Fibroblast of villous mesenchyme (primary cell): ENCODE results near the gene MMP25. TPM values are rescaled to one million over a fixed set of nuclear protein-coding genes. Genes with fewer than 3 reads are reported as not detected.

Source experiments
- DNase-seq: peaks from one replicate; pipeline ENCODE4 v3.0.0-alpha.2; 2010; ENCODE audit warnings: low read depth
- H3K4me3 ChIP-seq: 2 replicates; pipeline ENCODE4 v1.5.1; 2011; ENCODE audit warnings: low read depth, mild to moderate bottlenecking, low read length
- total RNA-seq: library from RNA; depleted of rRNA; stranded (reverse); fragments of >200 nt; gene quantifications from 2 replicates; pipeline ENCODE4 v1.2.3, GENCODE V29; 2012
- TF ChIP-seq, protein P1 (sequence below): IDR thresholded peaks from 2 replicates; pipeline ENCODE4 v1.5.1; 2012; ENCODE audit warnings: low read depth, mild to moderate bottlenecking, low read length; ENCODE audit not compliant: insufficient read depth

Gene MMP25
- total RNA-seq, 1 donor, result under 0.01 TPM

DNA sequence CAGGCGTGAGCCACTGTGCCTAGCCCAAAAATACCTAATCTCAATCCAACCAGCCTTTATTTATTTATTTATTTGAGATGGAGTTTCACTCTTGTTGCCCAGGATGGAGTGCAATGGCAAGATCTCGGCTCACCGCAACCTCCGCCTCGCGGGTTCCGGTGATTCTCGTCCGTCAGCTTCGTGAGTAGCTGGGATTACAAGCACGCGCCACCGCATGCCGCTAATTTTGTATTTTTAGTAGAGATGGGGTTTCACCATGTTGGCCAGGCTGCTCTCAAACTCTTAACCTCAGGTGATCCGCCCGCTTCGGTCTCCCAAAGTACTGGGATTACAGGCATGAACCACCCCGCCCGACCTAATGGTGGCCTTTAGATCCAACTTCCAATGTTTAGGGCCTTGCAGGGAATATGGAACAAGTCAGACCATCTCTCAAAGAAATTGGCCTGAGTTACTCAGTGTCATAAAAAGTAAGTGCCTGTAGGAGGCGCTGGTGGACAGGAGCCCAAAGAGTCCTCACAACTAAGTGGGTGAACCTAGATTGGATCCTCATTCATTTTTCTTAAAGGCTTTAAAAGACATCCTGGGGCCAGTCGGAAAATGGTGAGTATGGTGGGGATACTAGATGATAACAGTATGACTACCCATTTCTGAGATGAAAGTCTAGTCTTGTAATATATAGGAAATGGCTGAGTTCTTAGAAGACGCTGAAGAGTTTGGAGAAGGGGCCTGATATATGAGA is 48.1 kb downstream of the MMP25 start:
- no peak overlapping the region for H3K4me3 ChIP-seq
- TF ChIP-seq, protein P1, sequence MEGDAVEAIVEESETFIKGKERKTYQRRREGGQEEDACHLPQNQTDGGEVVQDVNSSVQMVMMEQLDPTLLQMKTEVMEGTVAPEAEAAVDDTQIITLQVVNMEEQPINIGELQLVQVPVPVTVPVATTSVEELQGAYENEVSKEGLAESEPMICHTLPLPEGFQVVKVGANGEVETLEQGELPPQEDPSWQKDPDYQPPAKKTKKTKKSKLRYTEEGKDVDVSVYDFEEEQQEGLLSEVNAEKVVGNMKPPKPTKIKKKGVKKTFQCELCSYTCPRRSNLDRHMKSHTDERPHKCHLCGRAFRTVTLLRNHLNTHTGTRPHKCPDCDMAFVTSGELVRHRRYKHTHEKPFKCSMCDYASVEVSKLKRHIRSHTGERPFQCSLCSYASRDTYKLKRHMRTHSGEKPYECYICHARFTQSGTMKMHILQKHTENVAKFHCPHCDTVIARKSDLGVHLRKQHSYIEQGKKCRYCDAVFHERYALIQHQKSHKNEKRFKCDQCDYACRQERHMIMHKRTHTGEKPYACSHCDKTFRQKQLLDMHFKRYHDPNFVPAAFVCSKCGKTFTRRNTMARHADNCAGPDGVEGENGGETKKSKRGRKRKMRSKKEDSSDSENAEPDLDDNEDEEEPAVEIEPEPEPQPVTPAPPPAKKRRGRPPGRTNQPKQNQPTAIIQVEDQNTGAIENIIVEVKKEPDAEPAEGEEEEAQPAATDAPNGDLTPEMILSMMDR, result peak; percentile 76
- DNase-seq, result peak; percentile 57

DNA sequence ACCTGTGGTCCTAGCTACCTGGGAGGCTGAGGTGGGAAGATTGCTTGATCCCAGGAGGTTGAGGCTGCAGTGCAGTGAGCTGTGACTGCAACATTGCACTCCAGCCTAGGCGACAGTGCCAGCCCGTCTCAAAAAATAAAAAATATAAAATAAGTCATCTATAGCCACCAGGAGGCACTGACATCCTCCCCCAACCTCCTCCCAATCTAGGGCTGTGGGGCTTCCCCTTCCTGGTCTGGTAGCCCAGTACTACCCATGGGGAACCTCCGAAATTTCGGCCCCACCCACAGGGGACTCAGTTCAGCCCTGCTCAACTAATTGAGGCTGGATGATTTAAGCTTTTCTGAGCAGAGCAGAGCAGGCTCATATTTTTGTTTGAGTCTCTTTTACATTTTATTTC is 49.5 kb downstream of the MMP25 start:
- H3K4me3 ChIP-seq, result no peak overlapping the region
- TF ChIP-seq, protein P1, result peak; percentile 39
- no peak for DNase-seq

DNA sequence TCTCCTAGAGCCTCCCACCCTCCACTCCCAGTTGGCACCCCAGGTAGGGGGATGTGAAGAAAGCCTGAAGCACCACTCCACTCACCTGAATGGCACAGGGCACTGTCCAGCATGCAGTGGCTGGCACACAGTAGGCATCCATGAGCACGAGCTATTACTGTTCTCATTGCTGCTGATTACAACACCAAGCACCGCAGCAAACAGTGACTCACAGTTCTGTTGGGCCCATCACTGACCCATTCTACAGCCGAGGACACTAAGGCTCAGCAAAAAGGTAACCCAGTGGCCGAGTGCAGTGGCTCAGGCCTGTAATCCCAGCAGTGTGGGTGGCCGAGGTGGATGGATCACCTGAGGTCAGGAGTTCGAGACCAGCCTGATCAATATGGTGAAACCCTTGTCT is 50.0 kb downstream of the MMP25 start:
- TF ChIP-seq, protein P1, result no peak
- no peak for DNase-seq
- no peak overlapping the region for H3K4me3 ChIP-seq

DNA sequence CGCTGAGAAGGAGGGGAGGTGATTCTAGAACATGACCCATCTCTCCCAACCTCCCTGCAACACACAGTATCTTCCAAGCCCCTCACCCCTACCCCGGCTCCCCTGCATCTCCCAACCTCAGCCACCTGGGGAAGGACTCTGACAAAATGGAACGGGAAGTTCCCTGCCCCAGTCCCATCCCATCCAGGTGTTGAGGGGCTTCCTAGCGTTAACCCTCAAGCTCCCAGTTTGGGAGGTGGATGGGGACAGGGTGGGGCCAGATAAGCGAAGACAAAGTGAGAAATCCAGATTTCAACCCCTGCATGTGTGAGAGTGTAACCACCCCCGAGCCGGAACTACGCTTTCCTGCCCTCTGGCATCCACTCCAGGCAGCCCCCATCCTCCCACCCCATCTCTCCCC is 50.9 kb downstream of the MMP25 start:
- H3K4me3 ChIP-seq, result no peak overlapping the region
- TF ChIP-seq, protein P1, result no peak
- DNase-seq, result no peak

DNA sequence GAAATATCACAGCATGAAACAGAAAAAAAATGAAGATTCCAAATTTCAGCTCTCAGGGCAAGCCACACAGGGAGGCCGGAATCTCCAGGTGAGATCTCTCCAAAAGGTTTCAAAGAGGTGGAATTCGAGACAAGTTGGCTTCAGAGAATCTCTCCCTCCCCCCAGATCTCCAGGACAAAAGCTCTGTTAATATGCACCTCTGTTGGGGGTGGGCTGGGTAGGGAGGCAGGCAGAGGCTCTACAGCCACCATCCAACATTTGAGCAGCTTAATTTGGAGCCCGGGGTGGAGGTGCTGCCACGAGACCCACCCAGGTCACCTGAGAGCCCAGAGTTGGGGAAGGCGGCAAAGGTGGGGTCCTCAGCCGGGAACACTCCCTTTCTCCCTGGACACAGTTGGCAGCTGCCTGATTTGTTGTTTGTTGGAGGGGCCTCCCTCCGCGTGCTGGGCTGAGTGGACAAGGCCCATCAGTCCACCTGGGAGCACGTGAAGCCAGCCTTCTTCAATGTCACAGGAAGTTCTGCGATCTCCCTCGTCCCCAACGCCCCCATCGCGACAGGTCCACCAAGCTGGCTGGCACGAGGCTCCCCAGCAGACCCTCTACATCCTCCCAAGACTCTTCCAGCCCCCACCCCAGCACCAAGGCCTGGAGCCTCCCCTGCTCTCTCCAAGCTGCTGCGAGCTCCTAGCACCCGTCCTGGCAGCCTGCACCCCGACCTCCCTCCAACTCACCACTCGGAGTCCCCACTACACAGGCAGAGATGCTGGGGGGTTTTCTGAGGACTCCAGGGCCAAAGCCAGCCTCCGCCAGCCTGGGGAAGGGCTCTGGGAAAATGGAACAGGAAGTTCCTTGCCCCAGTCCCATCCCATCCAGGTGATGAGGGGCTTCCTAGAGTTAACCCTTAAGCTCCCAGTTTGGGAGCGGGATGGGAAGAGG is 52.4 kb downstream of the MMP25 start, which contains the start of gene ZSCAN10:
Gene ZSCAN10, minus strand, starts transcription at position 836 of the 936 bp plus-strand sequence. CDS start 6,357 bp downstream, outside the sequence.
- peak within 1 kb of the TSS; percentile 29 for H3K4me3 ChIP-seq
- no peak for DNase-seq
- TF ChIP-seq, protein P1, result no peak

DNA sequence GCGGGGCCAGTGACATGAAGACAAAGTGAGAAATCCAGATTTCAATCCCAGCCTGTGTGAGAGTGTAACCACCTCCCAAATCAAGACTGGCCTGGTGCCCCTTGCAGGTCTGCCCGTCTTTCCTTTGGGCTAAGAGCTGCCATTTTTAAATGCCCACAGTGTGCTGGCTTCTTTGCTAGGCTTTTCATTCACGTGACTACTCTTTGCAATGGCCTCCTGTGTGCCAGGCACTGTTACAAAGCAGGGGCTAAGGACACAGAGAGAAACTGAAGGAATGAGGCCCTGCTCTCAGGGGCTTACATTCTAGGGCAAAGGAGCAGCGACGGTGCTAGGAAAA is 53.0 kb downstream of the MMP25 start:
- TF ChIP-seq, protein P1, result no peak
- no peak for DNase-seq
- H3K4me3 ChIP-seq, result no peak overlapping the region
